HCT116 (cell line): ENCODE results near the gene ZNF30.
A peak's percentile ranks its signal among the peaks of the same experiment; 100 is the strongest.

Experiments
- CBX3 ChIP-seq: IDR thresholded peaks from 2 replicates; pipeline ENCODE4 v1.6.1; 2012; ENCODE audit warnings: low read depth
- CEBPB ChIP-seq: IDR thresholded peaks from 2 replicates; pipeline ENCODE4 v1.6.1; 2012; ENCODE audit warnings: low read depth
- CTCF ChIP-seq, 3 experiments: fragments of 200-600 bp in 1 of 3; sonication (generic) in 1 of 3; IDR thresholded peaks in 2 of 3; conservative IDR thresholded peaks in 1 of 3; 2 replicates each; pipeline ENCODE4 v1.5.1; 2012 to 2017; ENCODE audit warnings: low read depth in 2 of 3, low read length in 2 of 3, antibody characterized with exemption in 1 of 3, borderline replicate concordance in 1 of 3, control low read depth in 1 of 3, mild to moderate bottlenecking in 1 of 3, mixed read lengths in 1 of 3, mixed run types in 1 of 3, moderate library complexity in 1 of 3; ENCODE audit not compliant: insufficient read depth in 1 of 3
- EZH2 ChIP-seq: fragments of 200-600 bp; sonication (generic); IDR thresholded peaks from 2 replicates; pipeline ENCODE4 v1.6.1; 2017; ENCODE audit warnings: antibody characterized with exemption, mixed run types
- EZH2phosphoT487 ChIP-seq: fragments of 200-600 bp; IDR thresholded peaks from 2 replicates; pipeline ENCODE4 v1.6.1; 2018; ENCODE audit warnings: antibody characterized with exemption, borderline replicate concordance
- JUND ChIP-seq: IDR thresholded peaks from 2 replicates; pipeline ENCODE4 v1.6.1; 2012
- POLR2A ChIP-seq: IDR thresholded peaks from 2 replicates; pipeline ENCODE4 v1.7.0; 2011; ENCODE audit warnings: borderline replicate concordance; ENCODE audit not compliant: insufficient read depth, insufficient read length; ENCODE audit errors: extremely low read depth
- POLR2AphosphoS5 ChIP-seq: IDR thresholded peaks from 2 replicates; pipeline ENCODE4 v1.6.1; 2011; ENCODE audit warnings: mild to moderate bottlenecking, low read depth, low read length, moderate library complexity
- RAD21 ChIP-seq: IDR thresholded peaks from 2 replicates; pipeline ENCODE4 v1.6.1; 2012; ENCODE audit warnings: low read depth, mild to moderate bottlenecking
- REST ChIP-seq: IDR thresholded peaks from 2 replicates; pipeline ENCODE4 v1.6.1; 2012; ENCODE audit warnings: low read depth
- SIN3A ChIP-seq: IDR thresholded peaks from 2 replicates; pipeline ENCODE4 v1.6.1; 2012; ENCODE audit warnings: low read depth
- TCF7L2 ChIP-seq: IDR thresholded peaks from 2 replicates; pipeline ENCODE4 v1.7.0; 2011; ENCODE audit warnings: borderline replicate concordance, inconsistent platforms; ENCODE audit not compliant: insufficient read depth, insufficient read length; ENCODE audit errors: extremely low read depth
- ZBTB33 ChIP-seq: IDR thresholded peaks from 2 replicates; pipeline ENCODE4 v1.6.1; 2011; ENCODE audit warnings: mild to moderate bottlenecking, low read length, moderate library complexity; ENCODE audit not compliant: insufficient replicate concordance; ENCODE audit errors: extremely low read depth
- ZFX ChIP-seq: fragments of 450-650 bp; IDR thresholded peaks from 2 replicates; pipeline ENCODE4 v1.6.1; 2017

- no peak for TF ChIP-seq JUND
- peak; percentile 70 for TF ChIP-seq ZFX
- no peak for TF ChIP-seq SIN3A
- no peak for TF ChIP-seq CTCF (IDR thresholded peaks at IDR 0.05 in 2 of 3, conservative IDR thresholded peaks at IDR 0.05 in 1 of 3; ENCODE audit: borderline replicate concordance in 1 of 3, insufficient read depth in 1 of 3, low read depth in 2 of 3, low read length in 2 of 3)
- TF ChIP-seq REST = no peak
- peak; percentile 52 for TF ChIP-seq POLR2AphosphoS5
- TF ChIP-seq EZH2phosphoT487 = no peak
- TF ChIP-seq CEBPB = no peak
- no peak for TF ChIP-seq TCF7L2
- TF ChIP-seq CBX3 = no peak
- no peak for TF ChIP-seq EZH2
- TF ChIP-seq RAD21 = no peak
- no peak for TF ChIP-seq ZBTB33
- no peak for TF ChIP-seq POLR2A
Measured at GRCh38 chr19:34963573-34964406, 37.1 kb downstream of the ZNF30 start, which contains the start of gene ZNF792.
